Pancreas (tissue), 10 donors: ENCODE results near the gene STAG2. TPM values are rescaled to one million over a fixed set of nuclear protein-coding genes. Genes with fewer than 3 reads are reported as not detected.
"Not testable (repeated sequence)": the region's sequence is repeated elsewhere in the genome, so short reads cannot be mapped to it uniquely, and the experiment has no call there.

ENCODE experiments used
- ATAC-seq, 4 donors: fragments of 200-7000 bp; cut with Tn5 transposase; one replicate each; pipeline versions ENCODE4 v1.8.0 to v1.9.1; 2020; ENCODE audit warnings: mild to moderate bottlenecking in 4 of 4, moderate library complexity in 4 of 4
- DNase-seq, 6 donors: peaks; one replicate each; pipeline ENCODE4 v3.0.0-alpha.2; 2020
- FAIRE-seq: peaks from 2 replicates; lab custom pipeline; 2012; peaks lifted over from hg19 to GRCh38; lab: Jason Lieb, UNC
- H3K27ac ChIP-seq, 4 donors: fragments of 200-600 bp; sonication (generic); 1 replicate in 3 of 4; 2 replicates in 1 of 4; pipeline versions ENCODE4 v1.5.0 to v1.8.0; 2020
- H3K27me3 ChIP-seq, 4 donors: fragments of 200-600 bp; one replicate each; pipeline ENCODE4 v1.8.0; 2021
- H3K36me3 ChIP-seq, 3 donors: fragments of 200-600 bp; sonication (generic) in 1 of 3; one replicate each; pipeline versions ENCODE4 v1.5.0 to v1.8.0; 2020 to 2021
- H3K4me1 ChIP-seq, 3 donors: fragments of 200-600 bp; one replicate each; pipeline ENCODE4 v1.8.0; 2021
- H3K4me3 ChIP-seq, 4 donors: fragments of 200-600 bp; sonication (generic) in 2 of 4; one replicate each; pipeline versions ENCODE4 v1.5.0 to v1.8.0; 2020 to 2021
- H3K9me3 ChIP-seq, 4 donors: fragments of 200-600 bp; one replicate each; pipeline ENCODE4 v1.8.0; 2021
- WGBS, 2 donors: extraction: QIAGEN DNeasy Blood & Tissue Kit; methylation state at CpG; one replicate each; pipeline ENCODE4 v1.1.7; 2013; 5-methylcytosine and 5-hydroxymethylcytosine counted together
- intact Hi-C, 3 donors: fragments of 100-400 bp; cut with DNase I; formaldehyde crosslinking; loops; one replicate each; pipeline versions ENCODE4 v1.11.1 to v1.14.2; 2022
- polyA plus RNA-seq, 2 donors: library from polyadenylated mRNA; stranded (reverse); fragments of 200-250 nt; gene quantifications; one replicate each; pipeline ENCODE4 v1.2.3, GENCODE V29; 2013
- total RNA-seq, 6 donors: library from RNA; stranded (reverse); fragmentation: NEBNext Ultra II Directional in 4 of 6; extraction: Animal tissue kit (Norgen Biotek cat#: 25700) in 4 of 6; gene quantifications; one replicate each; pipeline versions ENCODE4 v1.2.1 to v1.2.4, GENCODE V29; 2021 to 2023
- TF ChIP-seq, protein P1 (sequence below), 4 donors: fragments of 200-600 bp; sonication (generic) in 3 of 4; IDR thresholded peaks; one replicate each; pipeline versions ENCODE4 v1.5.0 to v1.8.0; 2021; ENCODE audit warnings: antibody characterized with exemption in 4 of 4
- donor health status: healthy with polysubstance abuse.
- donor health status: DM: no; HTN: no; CAD: no; lungs with moderate emphysema.
- donor health status: DM: no; HTN: no; CAD: no.
- donor health status: control.
- donor health status: control.
- donor health status: Bipolar disorder and iron deficiency.
- donor health status: DM: yes; HTN: yes; CAD: no.
- donor health status: DM: no; HTN: no; CAD: no.
- donor health status: DM: no; HTN: no; CAD: no.
- donor health status: DM: yes; HTN: yes; CAD: no.

Gene STAG2
- total and polyA plus RNA-seq, 8 donors: 7.1 to 42.8 (median 28.3) TPM

DNA sequence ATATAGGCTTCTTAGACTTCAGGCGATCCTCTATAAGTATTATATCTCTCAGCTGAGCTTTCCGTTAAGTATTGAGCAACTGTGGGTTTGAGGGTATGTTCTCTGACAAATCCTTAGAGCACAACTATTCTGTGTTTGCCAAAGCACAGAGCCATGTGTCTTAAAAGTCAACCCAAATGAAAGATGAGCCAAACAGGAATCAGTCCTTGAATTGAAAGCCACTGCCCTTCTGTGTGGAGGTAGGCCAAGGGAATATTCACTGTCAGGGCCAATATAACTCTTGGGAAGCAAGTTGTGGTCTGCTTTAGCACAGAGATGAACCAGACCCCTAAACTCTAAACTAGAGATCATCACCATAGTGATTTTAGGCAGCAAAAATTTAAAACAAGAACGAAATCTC, 164.0 kb downstream of the STAG2 start:
- Histone ChIP-seq H3K36me3 (no peaks in the 10 kb centered on the region), H3K4me3 (no peak overlapping the region), H3K27ac (no peak overlapping the region), H3K27me3 (peaks cover 0 to 3% (median 0%) of the 10 kb centered on the region in 4 donors), H3K4me1 (no peaks in the 10 kb centered on the region), H3K9me3 (no peaks in the 10 kb centered on the region)
- ATAC-seq (no peak), FAIRE-seq (no peak), DNase-seq (no peak)
- intact Hi-C loops: no loop called here
- TF ChIP-seq, protein P1, sequence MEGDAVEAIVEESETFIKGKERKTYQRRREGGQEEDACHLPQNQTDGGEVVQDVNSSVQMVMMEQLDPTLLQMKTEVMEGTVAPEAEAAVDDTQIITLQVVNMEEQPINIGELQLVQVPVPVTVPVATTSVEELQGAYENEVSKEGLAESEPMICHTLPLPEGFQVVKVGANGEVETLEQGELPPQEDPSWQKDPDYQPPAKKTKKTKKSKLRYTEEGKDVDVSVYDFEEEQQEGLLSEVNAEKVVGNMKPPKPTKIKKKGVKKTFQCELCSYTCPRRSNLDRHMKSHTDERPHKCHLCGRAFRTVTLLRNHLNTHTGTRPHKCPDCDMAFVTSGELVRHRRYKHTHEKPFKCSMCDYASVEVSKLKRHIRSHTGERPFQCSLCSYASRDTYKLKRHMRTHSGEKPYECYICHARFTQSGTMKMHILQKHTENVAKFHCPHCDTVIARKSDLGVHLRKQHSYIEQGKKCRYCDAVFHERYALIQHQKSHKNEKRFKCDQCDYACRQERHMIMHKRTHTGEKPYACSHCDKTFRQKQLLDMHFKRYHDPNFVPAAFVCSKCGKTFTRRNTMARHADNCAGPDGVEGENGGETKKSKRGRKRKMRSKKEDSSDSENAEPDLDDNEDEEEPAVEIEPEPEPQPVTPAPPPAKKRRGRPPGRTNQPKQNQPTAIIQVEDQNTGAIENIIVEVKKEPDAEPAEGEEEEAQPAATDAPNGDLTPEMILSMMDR (IDR thresholded peaks at IDR 0.05): no peak
- 73 to 81% methylated on average over 3 of the region's 3 CpGs for WGBS, 2 donors

DNA sequence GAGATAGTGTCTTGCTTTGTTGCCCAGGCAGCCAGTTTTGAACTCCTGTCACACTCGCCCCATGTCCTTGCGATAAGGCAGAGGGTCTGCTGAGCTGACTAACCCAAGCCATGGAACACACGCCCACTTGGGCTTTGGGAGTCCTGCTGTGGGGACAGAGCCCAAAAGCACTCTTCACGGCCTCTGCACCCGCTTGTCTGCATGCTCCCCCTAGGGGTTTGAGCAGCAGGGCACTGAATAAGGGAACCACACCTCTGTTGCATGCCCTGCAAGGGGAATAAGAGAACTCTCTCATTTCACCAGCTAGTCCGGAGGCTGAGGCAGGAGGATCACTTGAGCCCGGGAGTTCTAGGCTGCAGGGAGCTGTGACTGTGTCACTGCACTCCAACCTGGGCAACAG, 166.0 kb downstream of the STAG2 start:
- no peak for ATAC-seq
- Histone ChIP-seq H3K36me3 (no peaks in the 10 kb centered on the region), H3K4me3 (no peak overlapping the region), H3K27ac (no peak overlapping the region), H3K27me3 (peaks cover 0 to 3% (median 0%) of the 10 kb centered on the region in 4 donors), H3K9me3 (no peaks in the 10 kb centered on the region), H3K4me1 (no peaks in the 10 kb centered on the region)
- TF ChIP-seq, protein P1 (IDR thresholded peaks at IDR 0.05): no peak
- no peak for DNase-seq
- FAIRE-seq: no peak
- 84 to 96% methylated on average over 7 of the region's 7 CpGs for WGBS, 2 donors
- intact Hi-C loops: no loop called here

DNA sequence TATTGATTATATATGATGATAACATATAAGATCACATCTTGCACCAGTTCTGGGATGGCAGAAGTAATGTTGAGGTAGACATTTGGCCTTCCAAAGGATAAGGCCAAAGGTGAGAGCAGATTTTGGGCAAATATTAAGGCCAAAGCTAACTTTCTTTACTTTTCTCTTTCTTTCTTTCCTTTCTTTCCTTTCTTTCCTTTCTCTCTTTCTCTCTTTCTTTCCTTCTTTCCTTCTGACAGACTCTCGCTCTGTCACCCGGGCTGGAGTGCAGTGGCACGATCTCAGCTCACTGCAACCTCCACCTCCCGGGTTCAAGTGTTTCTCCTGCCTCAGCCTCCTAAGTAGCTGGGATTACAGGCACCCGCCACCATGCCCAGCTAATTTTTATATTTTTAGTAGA, 170.9 kb downstream of the STAG2 start:
- intact Hi-C loops, H3K4me3 ChIP-seq, FAIRE-seq, H3K9me3 ChIP-seq, DNase-seq, H3K36me3 ChIP-seq, H3K27me3 ChIP-seq, H3K4me1 ChIP-seq, H3K27ac ChIP-seq, ATAC-seq: not testable (repeated sequence)
- WGBS, 2 donors: 86 to 89% methylated on average over 5 of the region's 5 CpGs

DNA sequence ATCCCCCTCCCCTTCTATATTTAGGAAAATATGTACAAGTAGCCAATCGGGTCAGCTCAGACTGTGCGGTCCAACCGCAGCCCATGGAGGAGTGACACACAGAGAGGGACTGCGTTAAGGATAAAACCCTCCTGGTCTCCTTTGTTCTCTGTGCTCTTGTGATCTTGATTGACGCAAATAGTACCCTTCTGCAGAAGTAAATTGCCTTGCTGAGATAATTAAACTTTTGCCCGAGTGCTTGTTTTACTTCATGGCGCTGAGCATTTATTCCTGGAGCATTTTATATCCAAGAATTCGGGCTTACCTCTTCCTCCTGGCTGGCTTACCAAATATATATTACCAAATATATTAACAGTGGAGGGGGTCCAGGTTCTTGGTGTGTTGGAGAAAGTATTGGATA, 184.2 kb downstream of the STAG2 start:
- DNase-seq (no peak), ATAC-seq (no peak), FAIRE-seq (no peak)
- no peak overlapping the region for H3K27ac ChIP-seq
- WGBS, 2 donors: 88 to 92% methylated on average over 8 of the region's 8 CpGs
- H3K27me3 ChIP-seq: peaks cover 0 to 2% (median 0%) of the 10 kb centered on the region in 4 donors
- no peak overlapping the region for H3K4me3 ChIP-seq
- no peaks in the 10 kb centered on the region for H3K4me1 ChIP-seq
- H3K9me3 ChIP-seq: no peaks in the 10 kb centered on the region
- intact Hi-C loops: no loop called here
- H3K36me3 ChIP-seq: no peaks in the 10 kb centered on the region
- TF ChIP-seq, protein P1 (IDR thresholded peaks at IDR 0.05): no peak

DNA sequence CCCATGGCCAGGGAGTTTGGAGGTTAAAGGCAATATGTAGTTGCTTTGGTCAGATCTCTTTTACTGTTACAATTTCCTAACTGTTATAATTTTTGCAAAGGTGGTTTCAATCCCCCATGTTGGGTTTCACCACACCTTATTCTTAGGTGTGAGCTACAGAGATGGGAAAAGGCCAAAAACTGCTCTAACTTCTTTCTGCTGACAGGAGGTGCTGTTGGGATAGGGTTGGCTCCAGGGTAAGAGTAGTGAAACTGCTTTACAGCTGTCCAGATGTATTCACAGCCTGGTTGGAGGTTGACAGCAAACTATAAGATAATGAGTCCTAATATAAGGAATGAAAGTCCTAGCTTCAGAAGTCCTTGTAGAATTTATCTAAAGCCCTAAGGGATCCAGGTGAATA, 189.7 kb downstream of the STAG2 start:
- ATAC-seq (no peak), DNase-seq (no peak), FAIRE-seq (no peak)
- Histone ChIP-seq H3K4me3 (no peak overlapping the region), H3K36me3 (no peaks in the 10 kb centered on the region), H3K27me3 (no peaks in the 10 kb centered on the region), H3K27ac (no peak overlapping the region), H3K9me3 (no peaks in the 10 kb centered on the region), H3K4me1 (no peaks in the 10 kb centered on the region)
- intact Hi-C loops: no loop called here
- TF ChIP-seq, protein P1 (IDR thresholded peaks at IDR 0.05): no peak

Other genes with a start within 250 kb of the STAG2 start
- 10 to 100 TPM; 18.9 to 39.5 (median 25.3) TPM for gene THOC2, start 228.7 kb upstream of the STAG2 start, total RNA-seq
- 10 to 100 TPM; 21.9 to 52.6 TPM for gene THOC2, start 228.7 kb upstream of the STAG2 start, polyA plus RNA-seq
- gene XIAP, start 101.7 kb upstream of the STAG2 start, total RNA-seq: 10 to 100 TPM; 19.7 to 40.6 (median 28.4) TPM
- gene XIAP, start 101.7 kb upstream of the STAG2 start, polyA plus RNA-seq: 1 to 10 TPM; 3.4 to 8.7 TPM